ENCODE results near the gene ACAP3. TPM values are rescaled to one million over a fixed set of nuclear protein-coding genes. Genes with fewer than 3 reads are reported as not detected.
A peak's percentile ranks its signal among the peaks of the same experiment; 100 is the strongest.

ACAP3 gene
- total RNA-seq, 1 experiment from 2014 or later: 42.2 TPM

DNA sequence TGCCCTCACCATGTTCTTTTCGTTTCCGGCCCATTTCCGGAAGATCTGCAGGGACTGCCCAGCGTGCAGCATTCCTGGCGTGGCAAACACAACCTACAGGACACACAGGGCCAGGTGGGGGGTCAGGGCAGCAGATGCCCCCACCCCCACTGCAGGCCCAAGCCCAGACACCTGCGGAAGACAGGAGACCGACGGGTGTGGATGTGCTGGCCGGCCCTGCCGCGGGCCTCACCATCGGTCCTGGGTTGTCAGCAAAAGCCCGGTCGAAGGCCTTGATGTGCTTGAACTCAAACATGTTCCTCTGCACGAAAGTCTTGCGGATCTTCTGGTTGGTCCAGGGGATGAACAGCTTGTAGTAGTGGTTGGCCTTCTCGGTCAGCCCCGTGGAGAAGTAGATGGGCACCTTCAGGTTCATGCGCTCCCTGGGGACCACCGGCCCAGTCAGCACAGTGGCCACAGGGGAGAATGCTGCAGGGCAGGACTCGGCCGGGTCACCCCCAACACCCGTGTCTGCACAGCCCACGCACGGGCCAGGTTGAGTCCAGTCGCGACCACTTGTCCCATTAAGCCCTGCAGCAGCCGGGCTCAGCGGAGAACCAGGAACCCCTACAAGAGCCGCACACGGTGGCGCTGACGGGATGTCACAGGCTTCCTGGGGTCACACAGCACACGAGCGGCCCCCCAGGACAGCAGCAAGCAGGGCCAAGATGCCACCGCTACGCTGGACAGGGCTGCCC is 5.9 kb upstream of the ACAP3 start:
- Mint-ChIP-seq H3K9me3 (no peaks in the 10 kb centered on the region), H3K4me1 (peaks cover 15% of the 10 kb centered on the region), H3K4me3 (no peak overlapping the region), H3K27ac (no peak overlapping the region), H3K27me3 (ENCODE audit: low read depth) (no peaks in the 10 kb centered on the region), H3K36me3 (peaks cover 16% of the 10 kb centered on the region)
- ATAC-seq (no peak), DNase-seq (ENCODE audit: low spot score) (no peak)
- ChIA-PET POLR2A (no interaction called here), CTCF (interaction anchor here (1.4 kb wide), 1 partner anchor 22 kb away, joined by 5 read pairs; no protein-coding TSS in a partner anchor)
- no peak for TF ChIP-seq ZNF232 (CRISPR knock-in tag; IDR thresholded peaks at IDR 0.05)
- TF ChIP-seq, protein P1, sequence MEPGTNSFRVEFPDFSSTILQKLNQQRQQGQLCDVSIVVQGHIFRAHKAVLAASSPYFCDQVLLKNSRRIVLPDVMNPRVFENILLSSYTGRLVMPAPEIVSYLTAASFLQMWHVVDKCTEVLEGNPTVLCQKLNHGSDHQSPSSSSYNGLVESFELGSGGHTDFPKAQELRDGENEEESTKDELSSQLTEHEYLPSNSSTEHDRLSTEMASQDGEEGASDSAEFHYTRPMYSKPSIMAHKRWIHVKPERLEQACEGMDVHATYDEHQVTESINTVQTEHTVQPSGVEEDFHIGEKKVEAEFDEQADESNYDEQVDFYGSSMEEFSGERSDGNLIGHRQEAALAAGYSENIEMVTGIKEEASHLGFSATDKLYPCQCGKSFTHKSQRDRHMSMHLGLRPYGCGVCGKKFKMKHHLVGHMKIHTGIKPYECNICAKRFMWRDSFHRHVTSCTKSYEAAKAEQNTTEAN (CRISPR knock-in tag; IDR thresholded peaks at IDR 0.05): 0 out of 2 replicates have a peak, but pooled peaks have one; percentile 3

- Mint-ChIP-seq H3K27me3 (ENCODE audit: low read depth) (no peaks in the 10 kb centered on the region), H3K4me3 (no peak overlapping the region), H3K4me1 (peaks cover 15% of the 10 kb centered on the region), H3K27ac (no peak overlapping the region; the same call in 1 of the 2 replicates), H3K9me3 (no peaks in the 10 kb centered on the region), H3K36me3 (peaks cover 16% of the 10 kb centered on the region)
- ChIA-PET POLR2A (no interaction called here), CTCF (interaction anchor here (1.4 kb wide), 1 partner anchor 21 kb away, joined by 5 read pairs; no protein-coding TSS in a partner anchor)
- TF ChIP-seq, protein P1 (CRISPR knock-in tag; IDR thresholded peaks at IDR 0.05): 0 out of 2 replicates have a peak, but pooled peaks have one; percentile 2
- TF ChIP-seq RORB (CRISPR knock-in tag; IDR thresholded peaks at IDR 0.05): no peak
- DNase-seq (ENCODE audit: low spot score): no peak
- no peak for ATAC-seq
Observed at GRCh38 chr1:1312450-1313314, 5.0 kb upstream of the ACAP3 start.

- CTCF ChIA-PET: interaction anchor here (3.2 kb wide), 1 partner anchor 20 kb away, joined by 17 read pairs; no protein-coding TSS in a partner anchor
- H3K9me3 Mint-ChIP-seq: no peaks in the 10 kb centered on the region
- no peak overlapping the region for H3K4me3 Mint-ChIP-seq
- H3K27me3 Mint-ChIP-seq (ENCODE audit: low read depth): peaks cover 6% of the 10 kb centered on the region; the same call in 1 of the 2 replicates
- ATAC-seq (no peak), DNase-seq (ENCODE audit: low spot score) (no peak)
- peaks cover 23% of the 10 kb centered on the region for H3K4me1 Mint-ChIP-seq
- peaks cover 13% of the 10 kb centered on the region for H3K36me3 Mint-ChIP-seq
- no peak for TF ChIP-seq NFATC4 (CRISPR knock-in tag; IDR thresholded peaks at IDR 0.05)
- TF ChIP-seq ZNF671 (CRISPR knock-in tag; IDR thresholded peaks at IDR 0.05): no peak
- TF ChIP-seq SP1 (CRISPR knock-in tag; conservative IDR thresholded peaks at IDR 0.05): no peak
- no peak for TF ChIP-seq AFF4 (CRISPR knock-in tag; IDR thresholded peaks at IDR 0.05; ENCODE audit: borderline replicate concordance)
- no peak for TF ChIP-seq RORB (CRISPR knock-in tag; IDR thresholded peaks at IDR 0.05)
- TF ChIP-seq TEAD1 (CRISPR knock-in tag; IDR thresholded peaks at IDR 0.05): no peak
- TF ChIP-seq FOXJ3 (CRISPR knock-in tag; IDR thresholded peaks at IDR 0.05; ENCODE audit: borderline replicate concordance): no peak
- no peak for TF ChIP-seq E2F4 (CRISPR knock-in tag; IDR thresholded peaks at IDR 0.05; ENCODE audit: borderline replicate concordance, low read depth)
- TF ChIP-seq NR1H2 (CRISPR knock-in tag; IDR thresholded peaks at IDR 0.05): no peak
- no peak for TF ChIP-seq PRRX2 (CRISPR knock-in tag; IDR thresholded peaks at IDR 0.05)
- POLR2A ChIA-PET: interaction anchor here (1.1 kb wide), 1 partner anchor 297 kb away, joined by 3 read pairs; no protein-coding TSS in a partner anchor
- no peak overlapping the region for H3K27ac Mint-ChIP-seq
Observed at GRCh38 chr1:1311107-1312104, 3.7 kb upstream of the ACAP3 start.

Data from WTC11 (cell line).